Fibroblast of pulmonary artery (primary cell): ENCODE measurements around the gene JMY.

Experiments used
- DNase-seq: peaks from one replicate; pipeline ENCODE4 v3.0.0-alpha.2; 2010; ENCODE audit warnings: low read depth
- H3K4me3 ChIP-seq: replicated peaks from 2 replicates; pipeline ENCODE4 v1.5.1; 2011; ENCODE audit warnings: low read depth, mild to moderate bottlenecking, control low read depth, low read length, moderate library complexity
- CTCF ChIP-seq: IDR thresholded peaks from 2 replicates; pipeline ENCODE4 v1.5.1; 2011; ENCODE audit warnings: mild to moderate bottlenecking, control low read depth, low read length, inconsistent platforms; ENCODE audit errors: missing control alignments

Gene JMY

GRCh38 chr5:79200573-79201183, 35.3 kb upstream of the JMY start:
- no peak overlapping the region for H3K4me3 ChIP-seq
- peak; percentile 61 for TF ChIP-seq CTCF
- peak; percentile 31 for DNase-seq

GRCh38 chr5:79201206-79201605, 34.7 kb upstream of the JMY start:
- H3K4me3 ChIP-seq = no peak overlapping the region
- DNase-seq = no peak
- no peak for TF ChIP-seq CTCF

- TF ChIP-seq CTCF = no peak
- peak; percentile 83 for DNase-seq
- no peak overlapping the region for H3K4me3 ChIP-seq
These were observed 33.9 kb upstream of the JMY start for GRCh38 chr5:79202076-79202475.

- no peak overlapping the region for H3K4me3 ChIP-seq
- no peak for TF ChIP-seq CTCF
- DNase-seq = no peak
These were observed 30.0 kb upstream of the JMY start for GRCh38 chr5:79205965-79206364.

GRCh38 chr5:79206541-79206940, 29.4 kb upstream of the JMY start:
- no peak for TF ChIP-seq CTCF
- no peak overlapping the region for H3K4me3 ChIP-seq
- DNase-seq = no peak

- H3K4me3 ChIP-seq = no peak overlapping the region
- DNase-seq = no peak
- no peak for TF ChIP-seq CTCF
These were observed 26.4 kb upstream of the JMY start for GRCh38 chr5:79209505-79209904.

- TF ChIP-seq CTCF = no peak
- DNase-seq = no peak
These were observed 11.5 kb upstream of the JMY start for GRCh38 chr5:79224286-79224984.

More at GRCh38 chr5:79224286-79224984, 11.5 kb upstream of the JMY start:
- no peak overlapping the region for H3K4me3 ChIP-seq
